Keratinocyte (primary cell): ENCODE results near the gene LSM6. TPM values are rescaled to one million over a fixed set of nuclear protein-coding genes. Genes with fewer than 3 reads are reported as not detected.

Source experiments
- DNase-seq: peaks from one replicate; pipeline ENCODE4 v3.0.0-alpha.2; 2011; ENCODE audit warnings: low read depth, missing footprints, low spot score
- FAIRE-seq: peaks from 2 replicates; lab custom pipeline; 2011; peaks lifted over from hg19 to GRCh38; lab: Jason Lieb, UNC
- H2AFZ ChIP-seq: 2 replicates; pipeline ENCODE4 v1.6.0; 2012; ENCODE audit warnings: low read length, control low read depth, inconsistent platforms; ENCODE audit not compliant: control insufficient read depth
- H3K27ac ChIP-seq: 2 replicates; pipeline ENCODE4 v1.5.1; 2011; ENCODE audit warnings: low read length; ENCODE audit not compliant: control insufficient read depth, insufficient read depth
- H3K27me3 ChIP-seq: 3 replicates; pipeline ENCODE4 v1.6.0; 2011; ENCODE audit warnings: low read length; ENCODE audit not compliant: control insufficient read depth, insufficient read depth; ENCODE audit errors: extremely low read depth
- H3K36me3 ChIP-seq, 2 experiments: 2 replicates in 1 of 2; 3 replicates in 1 of 2; pipeline ENCODE4 v1.5.1; 2011; ENCODE audit warnings: low read length in 2 of 2, mild to moderate bottlenecking in 1 of 2; ENCODE audit not compliant: control insufficient read depth in 2 of 2, insufficient read depth in 2 of 2; ENCODE audit errors: extremely low read depth in 1 of 2
- H3K4me1 ChIP-seq: 3 replicates; pipeline ENCODE4 v1.5.1; 2011; ENCODE audit warnings: low read length; ENCODE audit not compliant: control insufficient read depth, insufficient read depth; ENCODE audit errors: extremely low read depth
- H3K4me2 ChIP-seq: 3 replicates; pipeline ENCODE4 v1.6.0; 2011; ENCODE audit warnings: low read depth, low read length; ENCODE audit not compliant: control insufficient read depth, insufficient read depth; ENCODE audit errors: extremely low read depth
- H3K4me3 ChIP-seq, 3 experiments: fragments of 200-600 bp in 1 of 3; sonication (generic) in 1 of 3; 2 replicates in 2 of 3; 3 replicates in 1 of 3; pipeline ENCODE4 v1.5.1; 2011 to 2016; ENCODE audit warnings: low read length in 3 of 3, mild to moderate bottlenecking in 3 of 3, control low read depth in 2 of 3, inconsistent platforms in 1 of 3, low read depth in 1 of 3, mixed read lengths in 1 of 3, mixed run types in 1 of 3, moderate library complexity in 1 of 3; ENCODE audit not compliant: control insufficient read depth in 2 of 3, insufficient read depth in 2 of 3; ENCODE audit errors: extremely low read depth in 1 of 3
- H3K79me2 ChIP-seq: 2 replicates; pipeline ENCODE4 v1.6.0; 2012; ENCODE audit warnings: low read length; ENCODE audit not compliant: control insufficient read depth, insufficient read depth
- H3K9ac ChIP-seq: 3 replicates; pipeline ENCODE4 v1.6.0; 2011; ENCODE audit warnings: low read length; ENCODE audit not compliant: control insufficient read depth, insufficient read depth; ENCODE audit errors: extremely low read depth
- H3K9me1 ChIP-seq: 3 replicates; pipeline ENCODE4 v1.6.0; 2011; ENCODE audit warnings: low read length; ENCODE audit not compliant: control insufficient read depth, insufficient read depth; ENCODE audit errors: extremely low read depth
- H3K9me3 ChIP-seq: 2 replicates; pipeline ENCODE4 v1.5.1; 2012; ENCODE audit warnings: low read depth, low read length; ENCODE audit not compliant: control insufficient read depth
- H4K20me1 ChIP-seq: 3 replicates; pipeline ENCODE4 v1.6.0; 2011; ENCODE audit warnings: low read length; ENCODE audit not compliant: control insufficient read depth, insufficient read depth; ENCODE audit errors: extremely low read depth
- EZH2 ChIP-seq: IDR thresholded peaks from one replicate; pipeline ENCODE4 v1.6.1; 2012; ENCODE audit warnings: inconsistent platforms, mild to moderate bottlenecking, low read length, moderate library complexity
- dilution Hi-C: fragments of 300-500 bp; cut with MboI; formaldehyde crosslinking; loops from one replicate; pipeline ENCODE4 v1.7.0; 2020; ENCODE audit warnings: low sequenced_read_pairs; ENCODE audit not compliant: extremely low pct_ligation_motif_present
- polyA plus RNA-seq, 5 experiments: library from polyadenylated mRNA; depleted of rRNA in 3 of 5; stranded (reverse) in 3 of 5; stranded (forward) in 1 of 5; unstranded in 1 of 5; fragments of >200 nt; gene quantifications; 1 replicate in 1 of 5; 2 replicates in 3 of 5; 3 replicates in 1 of 5; pipeline versions ENCODE4 v1.2.1 to v1.2.3, GENCODE V29; 2011 to 2012; ENCODE audit warnings: missing spikeins in 2 of 5, low read depth in 1 of 5, low replicate concordance in 1 of 5
- TF ChIP-seq, protein P1 (sequence below), 3 experiments: IDR thresholded peaks in 1 of 3; conservative IDR thresholded peaks in 1 of 3; optimal IDR thresholded peaks in 1 of 3; 2 replicates in 2 of 3; 3 replicates in 1 of 3; pipeline versions ENCODE3 to v1.5.1; 2011; ENCODE audit warnings: low read length in 3 of 3, mild to moderate bottlenecking in 3 of 3, moderate library complexity in 2 of 3, control low read depth in 1 of 3, inconsistent platforms in 1 of 3; ENCODE audit not compliant: insufficient read depth in 2 of 3; ENCODE audit errors: extremely low read depth in 1 of 3

The LSM6 gene
- polyA plus RNA-seq, 1 donor (not counting 4 experiments of a cell fraction or from before 2014, with no cell fraction given), result 33.7 TPM

DNA sequence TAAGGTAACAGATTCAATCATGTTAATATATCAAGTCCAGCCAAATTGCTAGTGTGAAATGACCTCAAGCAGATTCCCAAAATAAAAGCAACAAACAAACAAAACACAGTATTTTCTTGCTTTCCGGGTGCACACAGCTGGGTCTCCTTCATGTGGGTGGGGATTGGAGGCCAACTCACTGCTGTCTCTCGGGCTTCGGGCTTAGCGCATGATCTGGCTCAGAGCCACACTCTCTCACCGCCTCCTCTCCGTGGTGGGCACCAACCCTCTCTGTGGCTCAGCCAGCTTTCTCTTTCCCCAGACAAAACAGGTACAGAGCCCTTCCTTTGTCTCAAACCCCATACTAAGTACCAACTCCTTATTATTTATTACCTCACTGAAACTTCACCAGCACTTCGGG lies 35.9 kb downstream of the LSM6 start:
- Histone ChIP-seq H3K9me1 (no peaks in the 10 kb centered on the region), H3K9me3 (no peaks in the 10 kb centered on the region), H2AFZ (no peak overlapping the region), H3K79me2 (no peaks in the 10 kb centered on the region), H3K36me3 (no peaks in the 10 kb centered on the region), H3K9ac (no peak overlapping the region), H4K20me1 (no peaks in the 10 kb centered on the region), H3K4me3 (no peak overlapping the region), H3K4me2 (no peak overlapping the region), H3K27ac (no peak overlapping the region), H3K27me3 (no peaks in the 10 kb centered on the region), H3K4me1 (no peaks in the 10 kb centered on the region)
- no peak for TF ChIP-seq EZH2
- TF ChIP-seq, protein P1, sequence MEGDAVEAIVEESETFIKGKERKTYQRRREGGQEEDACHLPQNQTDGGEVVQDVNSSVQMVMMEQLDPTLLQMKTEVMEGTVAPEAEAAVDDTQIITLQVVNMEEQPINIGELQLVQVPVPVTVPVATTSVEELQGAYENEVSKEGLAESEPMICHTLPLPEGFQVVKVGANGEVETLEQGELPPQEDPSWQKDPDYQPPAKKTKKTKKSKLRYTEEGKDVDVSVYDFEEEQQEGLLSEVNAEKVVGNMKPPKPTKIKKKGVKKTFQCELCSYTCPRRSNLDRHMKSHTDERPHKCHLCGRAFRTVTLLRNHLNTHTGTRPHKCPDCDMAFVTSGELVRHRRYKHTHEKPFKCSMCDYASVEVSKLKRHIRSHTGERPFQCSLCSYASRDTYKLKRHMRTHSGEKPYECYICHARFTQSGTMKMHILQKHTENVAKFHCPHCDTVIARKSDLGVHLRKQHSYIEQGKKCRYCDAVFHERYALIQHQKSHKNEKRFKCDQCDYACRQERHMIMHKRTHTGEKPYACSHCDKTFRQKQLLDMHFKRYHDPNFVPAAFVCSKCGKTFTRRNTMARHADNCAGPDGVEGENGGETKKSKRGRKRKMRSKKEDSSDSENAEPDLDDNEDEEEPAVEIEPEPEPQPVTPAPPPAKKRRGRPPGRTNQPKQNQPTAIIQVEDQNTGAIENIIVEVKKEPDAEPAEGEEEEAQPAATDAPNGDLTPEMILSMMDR (optimal IDR thresholded peaks at IDR 0.05 in 1 of 3, IDR thresholded peaks at IDR 0.05 in 1 of 3, conservative IDR thresholded peaks at IDR 0.05 in 1 of 3; ENCODE audit: extremely low read depth in 1 of 3, insufficient read depth in 2 of 3, low read length in 3 of 3), result no peak
- FAIRE-seq (no peak), DNase-seq (no peak)
- dilution Hi-C loops, result no loop called here

DNA sequence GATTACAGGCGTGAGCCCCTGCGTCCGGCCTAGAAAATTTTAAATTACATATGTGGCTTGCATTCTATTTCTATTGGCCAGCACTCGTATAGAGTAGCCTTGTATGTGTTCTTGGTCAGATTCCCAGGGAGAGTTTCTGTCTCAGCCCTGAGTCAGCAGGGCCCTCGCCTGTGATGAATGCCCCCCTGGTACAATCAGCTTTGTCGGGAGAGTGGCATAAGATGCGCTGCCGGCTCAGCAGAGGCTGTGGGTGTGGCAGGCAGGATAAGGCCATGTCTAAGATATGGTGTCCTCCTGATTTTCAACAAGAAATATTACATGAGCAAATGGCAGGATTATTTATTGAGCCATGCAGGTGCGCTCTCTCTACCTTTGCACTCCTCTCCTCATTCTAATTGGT lies 37.3 kb downstream of the LSM6 start:
- no peak overlapping the region for H3K4me3 ChIP-seq
- no peaks in the 10 kb centered on the region for H3K27me3 ChIP-seq
- no peaks in the 10 kb centered on the region for H3K4me1 ChIP-seq
- H3K9me3 ChIP-seq, result no peaks in the 10 kb centered on the region
- no peak overlapping the region for H3K4me2 ChIP-seq
- H3K36me3 ChIP-seq, result no peaks in the 10 kb centered on the region
- dilution Hi-C loops, result no loop called here
- no peaks in the 10 kb centered on the region for H3K79me2 ChIP-seq
- no peak for FAIRE-seq
- TF ChIP-seq, protein P1 (optimal IDR thresholded peaks at IDR 0.05 in 1 of 3, IDR thresholded peaks at IDR 0.05 in 1 of 3, conservative IDR thresholded peaks at IDR 0.05 in 1 of 3; ENCODE audit: extremely low read depth in 1 of 3, insufficient read depth in 2 of 3, low read length in 3 of 3), result no peak
- no peak for TF ChIP-seq EZH2
- H4K20me1 ChIP-seq, result no peaks in the 10 kb centered on the region
- no peak overlapping the region for H3K9ac ChIP-seq
- no peak overlapping the region for H3K27ac ChIP-seq
- no peak overlapping the region for H2AFZ ChIP-seq
- no peaks in the 10 kb centered on the region for H3K9me1 ChIP-seq
- no peak for DNase-seq
